Regular cardiac myocyte (primary cell): ENCODE data around the gene OR52N5. TPM values are rescaled to one million over a fixed set of nuclear protein-coding genes. Genes with fewer than 3 reads are reported as not detected.

ENCODE experiments used
- total RNA-seq: library from RNA; depleted of rRNA; stranded (reverse); fragments of >200 nt; gene quantifications from 2 replicates; pipeline ENCODE4 v1.2.3, GENCODE V29; 2014

Gene OR52N5
- not detected in 2 replicates for total RNA-seq

DNA sequence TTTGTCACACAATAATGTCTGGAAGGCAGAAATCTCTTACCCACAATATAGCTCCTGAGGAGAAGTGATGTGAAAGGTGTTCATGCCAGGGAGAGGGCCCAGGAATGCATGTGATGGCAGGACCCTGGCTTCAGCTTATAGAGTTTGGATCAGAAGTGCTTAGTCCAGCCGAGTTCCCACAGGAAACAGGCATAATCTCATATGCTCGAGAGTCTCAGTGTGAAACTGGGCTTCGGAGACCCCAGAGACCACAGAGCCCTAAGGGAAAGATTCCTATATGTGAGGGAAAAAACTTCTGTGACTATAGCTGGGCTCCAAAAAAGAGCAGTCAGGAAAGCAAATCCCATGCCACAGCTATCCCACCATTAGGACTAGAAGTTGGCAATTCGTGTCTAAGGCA, at the start of gene OR52N5:
TSS of gene OR52N5 (minus strand) at position 101 of the 400 bp plus-strand sequence. CDS start 4,721 bp downstream, outside the sequence.

DNA sequence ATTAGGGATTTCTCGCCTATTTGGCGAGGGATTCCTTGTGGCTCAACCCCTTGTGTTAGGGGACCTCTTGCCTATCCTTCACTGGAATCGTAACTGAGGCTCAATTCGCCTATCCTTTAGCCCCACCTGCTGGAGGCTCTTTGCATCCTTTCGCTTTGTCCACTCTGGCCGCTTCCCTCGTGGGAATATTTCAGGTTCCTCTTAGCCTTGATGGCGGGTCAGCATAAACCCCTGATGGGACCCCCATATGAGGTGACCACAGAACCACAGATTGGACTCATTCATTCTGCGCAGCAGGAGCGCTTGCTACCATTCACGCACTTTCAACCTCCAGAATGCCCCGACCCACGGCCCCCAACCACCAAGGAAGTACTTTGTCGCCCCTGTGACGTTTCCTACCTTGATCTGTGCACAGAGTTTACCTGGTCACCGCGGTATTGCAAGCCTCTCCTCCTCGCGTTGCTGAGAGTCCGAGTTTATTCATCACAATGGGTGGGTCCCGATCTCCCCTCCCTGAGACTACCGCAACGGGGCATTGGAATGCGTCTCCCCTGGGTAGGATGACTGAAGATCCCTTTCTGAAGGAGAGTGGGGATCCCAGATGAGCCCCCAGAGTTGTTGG, 25.5 kb upstream of the OR52N5 start, which contains the start of gene OR52N2:
TSS of gene OR52N2 (plus strand) at position 425 of the 622 bp plus-strand sequence. CDS start 11,412 bp downstream, outside the sequence.

DNA sequence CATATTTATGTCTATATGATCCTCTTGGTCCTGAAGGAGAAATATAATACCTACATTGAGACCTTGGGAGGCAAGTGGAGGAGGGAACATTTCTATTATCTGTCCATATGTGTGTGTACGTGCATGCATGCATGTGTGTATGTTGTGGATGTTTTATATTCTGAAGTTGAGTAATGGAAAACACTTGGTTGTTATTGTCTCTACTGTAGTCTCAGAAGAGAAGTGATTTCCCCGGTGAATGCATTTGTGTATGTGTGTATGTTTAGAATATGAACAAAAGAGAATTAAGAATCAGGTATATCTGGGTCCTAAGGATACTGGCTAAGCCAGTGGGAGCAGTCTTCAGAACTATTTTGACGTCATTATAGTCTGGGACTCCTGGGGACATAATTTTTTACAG, 8.0 kb upstream of the OR52N5 start, which contains the start of gene OR52N1:
TSS of gene OR52N1 (minus strand) at position 101 of the 400 bp plus-strand sequence. CDS start 2,449 bp downstream, outside the sequence.

DNA sequence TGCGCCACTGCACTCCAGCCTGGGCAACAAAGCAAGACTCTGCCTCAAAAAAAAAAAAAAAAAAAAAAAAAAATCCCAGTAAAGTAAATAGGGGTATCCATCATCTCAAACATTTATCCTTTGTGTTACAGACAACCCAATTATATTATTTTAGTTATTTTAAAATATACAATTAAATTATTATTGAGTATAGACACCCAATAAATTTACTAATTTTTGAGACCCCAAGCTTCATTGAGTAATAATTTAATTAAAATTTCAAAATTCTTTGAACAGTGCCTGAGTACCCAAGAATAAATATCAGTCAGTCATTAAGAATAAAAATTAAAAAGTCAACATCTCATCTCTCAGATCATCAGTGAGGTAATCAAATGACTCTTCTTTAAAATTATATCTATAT, 29.2 kb downstream of the OR52N5 start, which contains the start of gene OR52N4:
TSS of gene OR52N4 (plus strand) at position 301 of the 400 bp plus-strand sequence. CDS start 498 bp downstream, outside the sequence.

DNA sequence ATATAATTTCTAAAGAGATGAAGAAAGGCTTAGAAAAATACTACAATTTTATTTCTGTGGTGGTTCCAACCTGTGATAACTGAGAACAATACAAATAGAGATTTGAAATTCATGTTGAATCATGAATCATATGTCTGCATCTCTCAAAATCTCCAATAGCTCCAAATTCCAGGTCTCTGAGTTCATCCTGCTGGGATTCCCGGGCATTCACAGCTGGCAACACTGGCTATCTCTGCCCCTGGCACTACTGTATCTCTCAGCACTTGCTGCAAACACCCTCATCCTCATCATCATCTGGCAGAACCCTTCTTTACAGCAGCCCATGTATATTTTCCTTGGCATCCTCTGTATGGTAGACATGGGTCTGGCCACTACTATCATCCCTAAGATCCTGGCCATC, 46.8 kb downstream of the OR52N5 start, which contains the start of gene OR56B1:
TSS of gene OR56B1 (plus strand) at position 53 of the 400 bp plus-strand sequence. CDS start at position 122, 69 bp downstream.

Other genes with a start within 250 kb of the OR52N5 start
- 0.19 and 0.56 TPM in 2 replicates for gene OR52H1, start 234.8 kb downstream of the OR52N5 start, total RNA-seq
- gene OR52B6, start 202.5 kb downstream of the OR52N5 start, total RNA-seq: not detected in 2 replicates
- 2.8 and 5.2 TPM in 2 replicates for gene TRIM6, start 186.7 kb downstream of the OR52N5 start, total RNA-seq
- gene TRIM34, start 158.4 kb downstream of the OR52N5 start, total RNA-seq: 8.6 and 13.2 TPM in 2 replicates
- 42.2 and 49.3 TPM in 2 replicates for gene TRIM5, start 98.3 kb downstream of the OR52N5 start, total RNA-seq
- 68.2 and 177 TPM in 2 replicates for gene TRIM22, start 93.6 kb downstream of the OR52N5 start, total RNA-seq
- gene OR56B1, start 46.9 kb downstream of the OR52N5 start, total RNA-seq: not detected in 2 replicates
- not detected in 2 replicates for gene OR52N4, start 29.1 kb downstream of the OR52N5 start, total RNA-seq
- gene OR52N1, start 7.9 kb upstream of the OR52N5 start, total RNA-seq: not detected in 2 replicates
- gene OR52N2, start 25.6 kb upstream of the OR52N5 start, total RNA-seq: not detected in 2 replicates
- gene OR52E6, start 58.5 kb upstream of the OR52N5 start, total RNA-seq: not detected in 2 replicates
- gene OR52E8, start 74.3 kb upstream of the OR52N5 start, total RNA-seq: not detected in 2 replicates
- gene OR52E4, start 97.3 kb upstream of the OR52N5 start, total RNA-seq: not detected in 2 replicates
- not detected in 2 replicates for gene OR52E5, start 109.9 kb upstream of the OR52N5 start, total RNA-seq
- gene OR56A3, start 158.9 kb upstream of the OR52N5 start, total RNA-seq: not detected in 2 replicates
- not detected in 2 replicates for gene OR56A5, start 185.1 kb upstream of the OR52N5 start, total RNA-seq
- gene OR52L1, start 203.6 kb upstream of the OR52N5 start, total RNA-seq: not detected in 2 replicates
- not detected in 2 replicates for gene OR56A4, start 223.6 kb upstream of the OR52N5 start, total RNA-seq
- not detected in 2 replicates for gene OR56A1, start 247.4 kb upstream of the OR52N5 start, total RNA-seq